ENCODE data around the gene TFEB.

Gene TFEB

DNA sequence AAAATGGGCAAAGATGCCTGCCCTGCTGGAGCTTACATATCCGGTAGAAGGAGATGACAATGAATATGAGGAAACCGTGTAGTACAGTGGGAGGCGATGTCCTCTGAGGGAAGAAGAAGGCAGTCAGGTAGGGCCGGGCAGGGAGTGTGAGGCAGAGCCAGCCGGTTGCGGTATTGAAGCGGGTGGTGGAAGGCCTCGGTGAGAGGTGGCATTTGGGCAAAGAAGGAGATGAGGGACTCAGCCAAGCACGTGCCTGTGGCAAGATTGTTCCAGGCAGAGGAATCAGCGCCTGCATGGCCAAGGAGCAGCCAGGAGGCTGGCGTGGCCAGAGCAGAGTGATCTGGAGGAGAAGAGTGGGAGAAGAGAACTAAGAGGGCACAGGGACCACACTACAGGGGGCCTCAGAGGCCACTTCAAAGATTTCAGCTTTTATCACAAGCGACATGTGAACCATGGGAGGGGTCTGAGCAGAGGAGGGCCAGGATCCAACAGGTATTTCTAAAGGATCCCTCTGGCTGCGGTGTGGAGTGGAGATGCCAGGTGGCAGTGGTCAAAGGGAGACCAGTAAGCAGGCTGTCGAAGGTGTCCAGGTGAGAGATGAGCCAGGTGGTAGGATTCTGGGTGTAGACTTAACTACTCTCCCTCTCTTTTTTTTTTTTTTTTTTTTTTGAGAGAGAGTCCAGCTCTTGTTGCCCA, 83.3 kb downstream of the TFEB start:
- DNase-seq = no peak

GRCh38 chr6:41651246-41651961, 84.0 kb downstream of the TFEB start:
- no peak for DNase-seq

DNA sequence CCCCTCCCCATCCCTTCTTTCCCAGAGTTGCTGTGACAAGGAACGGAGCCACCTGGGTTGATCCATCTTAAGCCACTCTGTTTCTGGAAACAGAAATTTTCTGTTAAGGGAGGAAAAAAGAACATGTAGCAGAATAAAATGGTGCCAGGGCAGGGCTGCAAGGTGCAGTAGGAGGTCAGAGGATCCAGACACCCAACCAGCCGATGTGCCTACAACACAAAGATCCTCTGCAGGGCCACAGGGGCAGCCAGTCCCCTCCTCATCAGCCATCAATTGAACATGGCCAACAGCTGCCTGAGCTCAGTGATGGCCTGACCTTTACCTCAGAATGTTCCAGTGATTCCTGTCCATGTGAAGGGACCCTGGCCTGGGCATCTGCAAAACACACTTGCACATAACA, 85.3 kb downstream of the TFEB start:
- no peak for DNase-seq

GRCh38 chr6:41649596-41649995, 85.8 kb downstream of the TFEB start:
- DNase-seq = no peak

- no peak for DNase-seq
Observed at GRCh38 chr6:41648921-41649320, 86.5 kb downstream of the TFEB start.

DNA sequence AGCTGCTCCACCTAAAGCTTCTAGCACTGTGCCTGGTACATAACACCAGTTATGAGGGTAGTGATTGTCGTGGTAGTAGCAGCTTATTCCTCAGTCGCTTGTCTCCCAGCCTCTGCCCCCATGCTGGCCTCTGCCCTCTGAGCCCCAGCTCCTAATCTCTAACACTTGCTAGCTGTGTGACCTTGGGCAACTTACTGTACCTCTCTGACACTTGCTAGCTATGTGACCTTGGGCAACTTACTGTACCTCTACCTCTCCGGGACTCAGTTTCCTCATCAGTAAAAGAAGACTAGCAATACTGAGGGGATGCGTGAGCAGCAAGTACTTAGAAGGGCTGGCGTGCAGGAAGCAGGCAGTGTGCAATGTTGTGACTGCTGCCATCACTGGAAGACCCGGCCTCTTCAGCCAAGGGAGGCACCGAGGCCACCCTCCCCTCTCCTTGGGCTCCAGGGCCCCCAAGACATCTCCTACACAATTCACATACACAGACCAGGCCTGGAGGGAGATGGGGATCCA, 87.3 kb downstream of the TFEB start:
- DNase-seq = no peak

- peak in 2 of 14 donors; percentile 4 to 50 for DNase-seq
Observed at GRCh38 chr6:41647061-41647511, 88.3 kb downstream of the TFEB start.

- no peak for DNase-seq
Observed at GRCh38 chr6:41646026-41646795, 89.2 kb downstream of the TFEB start.

- DNase-seq = no peak
Observed at GRCh38 chr6:41645007-41645618, 90.3 kb downstream of the TFEB start.

- DNase-seq = no peak
Observed at GRCh38 chr6:41644297-41644879, 91.0 kb downstream of the TFEB start.

GRCh38 chr6:41643899-41644269, 91.5 kb downstream of the TFEB start:
- DNase-seq = no peak

- no peak for DNase-seq
Observed at GRCh38 chr6:41642960-41643898, 92.2 kb downstream of the TFEB start.

- no peak for DNase-seq
Observed at GRCh38 chr6:41642090-41642959, 93.1 kb downstream of the TFEB start.

- DNase-seq = no peak
Observed at GRCh38 chr6:41641352-41641925, 94.0 kb downstream of the TFEB start.

GRCh38 chr6:41640426-41640825, 95.0 kb downstream of the TFEB start:
- DNase-seq = no peak

GRCh38 chr6:41639809-41640371, 95.5 kb downstream of the TFEB start:
- DNase-seq = no peak

DNA sequence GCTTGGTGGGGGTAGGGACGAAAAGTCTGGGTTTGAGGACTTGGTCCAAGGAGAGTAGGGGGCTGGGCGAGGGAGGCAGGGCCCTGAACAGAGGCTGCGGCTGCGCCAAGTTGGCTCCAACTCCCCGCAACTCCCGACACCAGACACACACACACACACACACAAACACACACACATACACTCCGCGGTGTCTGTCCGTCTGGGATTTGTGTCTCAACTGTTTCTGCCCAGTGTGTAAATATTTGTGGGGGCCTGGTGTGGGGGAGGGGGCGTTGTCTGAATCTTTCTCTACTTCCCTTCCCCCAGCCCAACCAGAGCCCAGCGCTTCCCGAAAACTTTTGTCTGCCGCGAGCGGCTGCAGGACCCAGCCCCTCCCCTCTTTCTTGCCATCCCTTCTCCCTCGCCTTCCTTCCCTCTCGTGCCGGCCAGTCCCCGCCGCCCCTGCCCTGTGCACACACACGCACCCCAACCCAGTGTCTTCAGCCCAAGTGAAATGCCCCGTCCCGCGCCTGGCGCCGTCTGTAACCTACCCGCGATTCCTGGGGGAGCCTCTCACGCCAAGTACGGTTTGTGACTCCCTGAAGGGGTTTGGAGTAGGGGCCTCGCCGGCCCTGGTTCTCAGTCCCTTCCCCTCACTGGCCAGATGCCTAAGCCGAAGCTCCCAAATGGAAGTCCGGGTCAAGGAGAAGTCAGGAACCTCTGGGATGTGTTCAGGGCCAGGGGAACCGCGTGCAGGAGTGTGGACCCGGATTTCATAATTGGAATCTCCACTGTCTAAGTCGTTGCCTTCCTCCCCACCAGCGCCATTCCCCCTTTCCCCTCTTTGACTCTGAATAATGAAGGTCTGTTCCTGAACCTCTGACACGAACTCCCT, 96.2 kb downstream of the TFEB start:
- no peak for DNase-seq
